OCI-LY7 (cell line): Measurements from ENCODE around the gene CMSS1.

Experiments
- EZH2phosphoT487 ChIP-seq: fragments of 200-600 bp; sonication (generic); IDR thresholded peaks from 2 replicates; pipeline ENCODE4 v1.6.1; 2018; ENCODE audit warnings: low read depth, borderline replicate concordance, mild to moderate bottlenecking, mixed run types, antibody characterized with exemption, low read length, moderate library complexity, mixed read lengths
- TF ChIP-seq, protein P1 (sequence below): fragments of 200-600 bp; sonication (generic); conservative IDR thresholded peaks from 2 replicates; pipeline ENCODE4 v1.5.1; 2014; ENCODE audit warnings: mild to moderate bottlenecking, antibody characterized with exemption, low read length, moderate library complexity, mixed read lengths

DNA sequence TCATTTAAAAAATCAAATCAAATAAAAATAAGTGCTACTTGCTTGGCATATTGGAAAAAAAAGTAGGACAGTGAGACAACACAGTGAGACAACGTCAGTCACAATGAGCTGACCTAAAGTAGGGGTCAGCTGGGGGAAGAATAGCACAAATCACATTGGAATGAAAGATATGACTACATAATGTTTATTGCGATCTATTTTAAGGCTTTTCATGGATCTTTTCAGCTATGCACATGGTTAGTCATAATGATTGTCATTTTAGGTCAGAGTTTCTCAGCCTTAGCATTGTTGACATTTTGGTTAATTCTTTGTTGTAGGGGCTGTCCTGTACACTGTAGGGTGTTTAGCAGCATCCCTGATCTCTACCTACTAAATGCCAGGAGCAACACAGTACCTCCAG lies 44.5 kb downstream of the CMSS1 start:
- TF ChIP-seq EZH2phosphoT487: no peak
- TF ChIP-seq, protein P1, sequence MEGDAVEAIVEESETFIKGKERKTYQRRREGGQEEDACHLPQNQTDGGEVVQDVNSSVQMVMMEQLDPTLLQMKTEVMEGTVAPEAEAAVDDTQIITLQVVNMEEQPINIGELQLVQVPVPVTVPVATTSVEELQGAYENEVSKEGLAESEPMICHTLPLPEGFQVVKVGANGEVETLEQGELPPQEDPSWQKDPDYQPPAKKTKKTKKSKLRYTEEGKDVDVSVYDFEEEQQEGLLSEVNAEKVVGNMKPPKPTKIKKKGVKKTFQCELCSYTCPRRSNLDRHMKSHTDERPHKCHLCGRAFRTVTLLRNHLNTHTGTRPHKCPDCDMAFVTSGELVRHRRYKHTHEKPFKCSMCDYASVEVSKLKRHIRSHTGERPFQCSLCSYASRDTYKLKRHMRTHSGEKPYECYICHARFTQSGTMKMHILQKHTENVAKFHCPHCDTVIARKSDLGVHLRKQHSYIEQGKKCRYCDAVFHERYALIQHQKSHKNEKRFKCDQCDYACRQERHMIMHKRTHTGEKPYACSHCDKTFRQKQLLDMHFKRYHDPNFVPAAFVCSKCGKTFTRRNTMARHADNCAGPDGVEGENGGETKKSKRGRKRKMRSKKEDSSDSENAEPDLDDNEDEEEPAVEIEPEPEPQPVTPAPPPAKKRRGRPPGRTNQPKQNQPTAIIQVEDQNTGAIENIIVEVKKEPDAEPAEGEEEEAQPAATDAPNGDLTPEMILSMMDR: no peak
